Stimulated activated CD4-positive, alpha-beta T cell treated with anti-CD3 and anti-CD28 coated beads, Interleukin-12 subunit alpha, Interleukin-12 subunit beta, amount 100 ng/mL, for 4 hours (primary cell): Measurements from ENCODE around the gene CCL18.
"Not testable (repeated sequence)": the region's sequence is repeated elsewhere in the genome, so short reads cannot be mapped to it uniquely, and the experiment has no call there.

Source experiments
- DNase-seq: peaks from one replicate; pipeline ENCODE4 v3.0.0-alpha.2; 2020

CCL18 gene

GRCh38 chr17:36104701-36105181 is 40.7 kb downstream of the CCL18 start:
- no peak for DNase-seq

- DNase-seq: no peak
Observed at GRCh38 chr17:36105781-36106492, 41.9 kb downstream of the CCL18 start.

- DNase-seq: no peak
Observed at GRCh38 chr17:36106493-36106835, 42.4 kb downstream of the CCL18 start.

- DNase-seq: no peak
Observed at GRCh38 chr17:36107660-36108059, 43.6 kb downstream of the CCL18 start.

- not testable (repeated sequence) for DNase-seq
Observed at GRCh38 chr17:36108265-36108664, 44.2 kb downstream of the CCL18 start.

- DNase-seq: no peak
Observed at GRCh38 chr17:36111068-36111490, 47.0 kb downstream of the CCL18 start.

GRCh38 chr17:36112572-36112971 is 48.5 kb downstream of the CCL18 start:
- DNase-seq: no peak

- not testable (repeated sequence) for DNase-seq
Observed at GRCh38 chr17:36113131-36113530, 49.1 kb downstream of the CCL18 start.

GRCh38 chr17:36114971-36115648 is 51.0 kb downstream of the CCL18 start:
- not testable (repeated sequence) for DNase-seq

- not testable (repeated sequence) for DNase-seq
Observed at GRCh38 chr17:36115649-36115977, 51.5 kb downstream of the CCL18 start.

GRCh38 chr17:36117505-36118382 is 53.7 kb downstream of the CCL18 start:
- DNase-seq: no peak

- no peak for DNase-seq
Observed at GRCh38 chr17:36118477-36119353, 54.6 kb downstream of the CCL18 start.

- DNase-seq: no peak
Observed at GRCh38 chr17:36120221-36120620, 56.1 kb downstream of the CCL18 start.

GRCh38 chr17:36121099-36121498 is 57.0 kb downstream of the CCL18 start:
- DNase-seq: not testable (repeated sequence)
